Fibroblast of the conjunctiva (primary cell): ENCODE results near the gene PLXNA2.

ENCODE experiments used
- DNase-seq: peaks from one replicate; pipeline ENCODE4 v3.0.0-alpha.2; 2010; ENCODE audit warnings: low read depth

PLXNA2 gene

DNA sequence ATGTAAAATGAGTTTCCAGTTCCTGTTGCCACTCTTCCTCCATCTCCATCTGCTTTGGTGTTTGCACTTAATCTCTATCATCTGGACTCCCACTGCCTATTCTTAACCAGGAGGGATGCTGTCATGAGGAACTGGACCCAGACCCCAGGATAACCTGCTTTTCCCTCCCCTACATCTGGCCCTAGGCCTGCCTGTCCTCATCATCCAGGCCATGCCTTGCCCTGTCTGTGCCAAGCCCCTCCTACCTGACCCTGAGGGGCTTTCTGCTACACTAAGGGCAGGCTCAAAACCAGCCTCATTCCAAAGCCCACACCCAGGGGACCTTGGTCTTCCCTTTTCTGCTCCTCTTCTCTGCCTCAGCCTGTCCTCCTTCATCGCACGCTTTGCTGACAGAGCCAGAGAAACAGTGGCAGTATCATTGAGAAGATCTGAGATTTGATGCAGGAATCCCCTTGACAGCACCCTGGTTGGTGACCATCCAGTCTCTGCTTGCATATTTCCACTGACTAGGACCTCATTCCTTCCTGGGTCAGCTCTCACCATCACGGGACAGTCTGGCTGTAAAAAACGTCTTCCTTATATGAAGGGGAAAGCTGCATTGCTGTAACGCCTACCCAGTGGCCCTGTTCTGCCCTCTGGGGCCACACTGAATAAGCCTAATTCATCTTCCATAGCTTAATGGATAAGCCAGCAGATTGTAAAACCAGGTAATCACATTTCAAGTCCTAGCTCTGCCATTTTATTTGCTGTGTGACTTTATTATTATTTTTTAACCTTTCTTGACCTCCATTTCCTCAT lies 38.8 kb downstream of the PLXNA2 start:
- no peak for DNase-seq

DNA sequence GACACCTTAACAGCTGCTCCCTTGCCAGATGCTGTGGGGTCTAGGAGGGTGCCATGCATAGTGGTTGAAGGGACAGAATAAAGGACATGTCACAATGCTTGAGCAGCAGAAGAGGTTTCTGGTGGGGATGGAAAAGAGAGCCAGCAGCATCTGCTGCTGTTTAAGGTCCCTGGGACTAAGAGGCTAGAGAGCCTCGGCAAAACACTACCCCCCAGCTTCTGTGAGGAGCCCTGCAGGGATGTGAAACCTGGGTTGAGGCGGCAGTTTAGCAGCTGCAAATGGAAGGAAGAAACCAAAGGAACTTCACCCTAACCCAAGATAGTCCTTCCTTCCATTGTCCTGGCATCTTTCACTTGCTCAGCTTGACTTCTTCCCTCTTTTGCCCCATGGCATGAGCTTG lies 39.4 kb downstream of the PLXNA2 start:
- DNase-seq, result no peak

- no peak for DNase-seq
Measured at GRCh38 chr1:208203848-208204609, 40.2 kb downstream of the PLXNA2 start.

GRCh38 chr1:208203127-208203847 lies 40.9 kb downstream of the PLXNA2 start:
- DNase-seq, result peak; percentile 40

DNA sequence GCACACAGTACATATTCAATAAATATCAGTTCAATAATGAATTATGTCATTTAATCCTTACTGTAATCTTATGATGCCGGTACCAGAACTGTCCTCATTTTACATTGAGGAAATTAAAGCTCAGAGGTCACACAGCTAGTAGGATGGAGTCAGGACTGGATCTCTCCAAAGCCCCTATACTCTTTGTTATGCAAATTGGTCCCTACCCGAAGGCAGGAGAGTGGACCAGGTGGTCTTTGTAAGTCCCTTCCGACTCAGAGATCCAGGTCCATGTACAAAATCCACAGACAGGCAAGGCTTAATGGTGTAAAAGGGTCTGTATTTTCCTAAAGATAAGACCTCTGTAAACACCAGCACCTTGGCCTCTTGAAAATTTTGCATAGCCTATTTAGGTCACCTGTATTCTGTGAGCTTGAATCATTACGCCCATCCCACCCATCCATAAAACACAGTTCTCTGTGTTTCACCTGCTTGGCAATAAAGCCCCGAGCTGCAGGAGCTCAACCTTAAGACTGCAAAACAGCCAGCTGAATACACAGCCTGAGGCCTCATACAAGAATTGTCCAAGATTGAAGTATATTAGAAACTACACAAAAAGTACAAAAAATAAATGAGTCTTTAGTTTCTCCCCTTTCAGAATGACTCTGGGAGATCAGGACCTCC lies 41.7 kb downstream of the PLXNA2 start:
- DNase-seq, result no peak

- DNase-seq, result peak; percentile 81
Measured at GRCh38 chr1:208201229-208201628, 43.0 kb downstream of the PLXNA2 start.

- no peak for DNase-seq
Measured at GRCh38 chr1:208200116-208200515, 44.1 kb downstream of the PLXNA2 start.

DNA sequence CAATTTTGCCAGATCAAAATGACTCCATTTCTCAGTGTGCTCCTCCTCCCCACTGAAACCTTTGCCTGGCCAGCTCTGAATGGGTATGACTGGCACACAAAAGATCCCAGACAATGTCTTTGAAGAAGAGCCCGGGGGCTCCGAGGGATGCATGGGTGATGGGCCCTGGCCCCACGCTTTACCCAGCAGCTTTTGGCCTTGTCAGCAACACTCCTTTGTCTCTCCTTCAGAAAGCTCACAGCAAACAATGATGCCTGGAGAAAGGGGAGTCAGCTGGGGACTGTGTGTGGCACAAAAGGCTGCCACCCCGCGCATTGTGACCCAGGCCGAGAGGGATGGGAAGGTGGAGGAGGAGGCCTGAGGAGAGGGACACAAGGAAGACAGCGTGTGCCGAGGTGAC lies 45.9 kb downstream of the PLXNA2 start:
- DNase-seq, result no peak

- DNase-seq, result no peak
Measured at GRCh38 chr1:208194944-208195343, 49.2 kb downstream of the PLXNA2 start.

- peak; percentile 67 for DNase-seq
Measured at GRCh38 chr1:208192995-208193394, 51.2 kb downstream of the PLXNA2 start.

- no peak for DNase-seq
Measured at GRCh38 chr1:208190784-208191183, 53.4 kb downstream of the PLXNA2 start.

DNA sequence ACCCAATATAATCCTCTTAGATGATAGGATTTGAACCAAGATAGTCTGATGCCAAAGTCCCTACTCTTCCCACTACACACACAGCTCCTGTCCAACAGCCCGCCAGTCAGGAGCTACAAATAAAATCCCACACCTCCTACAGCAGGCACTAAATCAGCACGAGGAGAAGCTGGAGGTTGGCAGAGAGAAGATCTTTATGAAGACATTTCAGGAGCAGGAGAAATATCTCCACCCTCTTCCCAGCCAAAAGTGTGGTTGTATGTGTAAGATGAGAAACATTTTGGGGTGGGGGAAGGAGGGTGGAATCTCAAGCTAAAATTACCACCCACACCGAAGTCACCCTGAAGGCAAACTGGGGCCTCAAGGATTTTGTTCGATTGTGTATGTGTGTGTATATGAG lies 54.5 kb downstream of the PLXNA2 start:
- DNase-seq, result no peak

GRCh38 chr1:208189183-208189582 lies 55.0 kb downstream of the PLXNA2 start:
- DNase-seq, result no peak

DNA sequence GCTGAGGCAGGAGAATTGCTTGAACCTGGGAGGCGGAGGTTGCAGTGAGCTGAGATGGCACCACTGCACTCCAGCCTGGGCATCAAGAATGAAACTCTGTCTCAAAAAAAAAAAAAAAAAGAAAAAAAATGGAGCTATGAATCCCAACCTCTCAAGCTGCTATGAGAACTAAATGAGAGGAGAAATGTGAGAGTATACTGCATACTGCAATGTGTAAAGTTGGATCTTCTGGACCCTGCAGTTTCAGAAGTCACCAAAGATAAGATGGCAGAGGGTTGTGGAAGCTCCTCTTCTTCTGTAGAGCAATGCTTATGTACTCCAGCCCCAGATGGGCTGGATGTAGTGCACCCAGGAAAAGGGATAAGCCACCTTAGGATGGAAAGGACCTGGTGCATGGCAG lies 55.6 kb downstream of the PLXNA2 start:
- DNase-seq, result no peak

GRCh38 chr1:208187499-208188041 lies 56.6 kb downstream of the PLXNA2 start:
- DNase-seq, result no peak

- no peak for DNase-seq
Measured at GRCh38 chr1:208185801-208186231, 58.4 kb downstream of the PLXNA2 start.

DNA sequence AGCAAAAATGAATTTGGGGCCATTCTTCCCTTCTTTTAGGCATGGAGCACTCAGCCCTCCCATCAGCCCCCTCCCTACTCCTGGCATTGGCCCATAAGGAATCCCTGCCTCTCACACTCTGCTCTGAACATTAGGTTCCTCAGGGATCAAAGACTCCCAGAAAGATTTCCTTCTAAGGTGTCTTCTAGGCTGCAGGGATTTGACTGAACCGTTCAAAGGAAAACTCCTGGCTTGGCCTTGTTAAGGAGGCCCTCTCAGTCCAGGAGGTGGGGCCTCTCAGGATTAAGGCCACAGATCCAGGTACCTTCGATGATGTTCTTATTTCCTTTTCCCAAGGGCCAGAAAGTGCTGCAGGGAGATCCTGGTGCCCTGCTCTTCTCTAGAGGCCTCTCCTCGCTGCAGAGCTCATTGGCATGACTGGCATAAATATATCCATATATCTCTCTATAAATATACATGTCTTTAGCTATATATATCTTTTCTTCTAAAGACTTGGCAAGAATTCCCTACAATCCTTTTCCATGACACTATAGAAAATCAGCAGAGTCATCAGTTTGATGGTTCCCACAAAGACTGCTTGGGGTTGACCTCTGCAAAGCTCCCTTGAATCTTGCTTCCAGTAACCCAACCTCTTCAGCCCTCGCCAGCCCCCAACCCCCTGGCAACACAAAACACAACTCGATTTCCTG lies 59.1 kb downstream of the PLXNA2 start:
- no peak for DNase-seq

GRCh38 chr1:208183977-208184911 lies 59.9 kb downstream of the PLXNA2 start:
- DNase-seq, result peak; percentile 98

- DNase-seq, result no peak
Measured at GRCh38 chr1:208182880-208183645, 61.1 kb downstream of the PLXNA2 start.
